ENCODE data around the gene ATG2B. TPM values are rescaled to one million over a fixed set of nuclear protein-coding genes. Genes with fewer than 3 reads are reported as not detected.
A peak's percentile ranks its signal among the peaks of the same experiment; 100 is the strongest.

ATG2B gene
- total RNA-seq, 5 donors from 2014 or later (not counting 1 experiment from before 2014, with no cell fraction given): 27.7 to 37.3 (median 31.5) TPM

GRCh38 chr14:96341323-96341722 lies 21.8 kb downstream of the ATG2B start:
- Mint-ChIP-seq H3K9me3 (no peaks in the 10 kb centered on the region), H3K4me3 (no peak overlapping the region), H3K27ac (no peak overlapping the region), H3K36me3 (peaks cover 43% of the 10 kb centered on the region), H3K4me1 (no peaks in the 10 kb centered on the region), H3K27me3 (no peaks in the 10 kb centered on the region)
- ATAC-seq (replicated peaks in 1 of 4): no peak
- ChIA-PET POLR2A (interaction anchor here in 1 of 2 donors (0.7 kb wide), 1 partner anchor 423 kb away, joined by 3 read pairs; no protein-coding TSS in a partner anchor), CTCF (interaction anchor here in 1 of 2 donors (0.6 kb wide), 1 partner anchor 1281 kb away, joined by 5 read pairs; no protein-coding TSS in a partner anchor)
- Histone ChIP-seq H3K4me1 (ENCODE audit: control insufficient read depth in 1 of 2, extremely low read depth in 1 of 2, insufficient read depth in 2 of 2, low read length in 2 of 2) (no peaks in the 10 kb centered on the region), H3K27ac (ENCODE audit: low read length) (no peak overlapping the region), H3K27me3 (replicated peaks in 1 of 2; ENCODE audit: control insufficient read depth in 2 of 2, extremely low read depth in 1 of 2, insufficient read depth in 2 of 2, low read length in 1 of 2) (no peaks in the 10 kb centered on the region), H3K36me3 (ENCODE audit: control insufficient read depth in 2 of 2, extremely low read depth in 1 of 2, insufficient read depth in 1 of 2, low read length in 1 of 2) (peaks cover 4 to 12% of the 10 kb centered on the region in 2 donors), H3K4me3 (ENCODE audit: control insufficient read depth in 1 of 2, extremely low read depth in 1 of 2, low read length in 1 of 2) (no peak overlapping the region), H3K9me3 (no peaks in the 10 kb centered on the region)
- no CpG with 5 or more reads among the region's 3 CpGs for WGBS (ENCODE audit: insufficient coverage)
- no peak for DNase-seq

- no peak overlapping the region for H3K4me3 ChIP-seq (ENCODE audit: control insufficient read depth in 1 of 2, extremely low read depth in 1 of 2, low read length in 1 of 2)
- no CpG with 5 or more reads among the region's 1 CpG for WGBS (ENCODE audit: insufficient coverage)
- H3K27me3 ChIP-seq (replicated peaks in 1 of 2; ENCODE audit: control insufficient read depth in 2 of 2, extremely low read depth in 1 of 2, insufficient read depth in 2 of 2, low read length in 1 of 2): no peaks in the 10 kb centered on the region
- H3K27ac ChIP-seq (ENCODE audit: low read length): no peak overlapping the region
- no peak overlapping the region for H3K27ac Mint-ChIP-seq
- no peaks in the 10 kb centered on the region for H3K27me3 Mint-ChIP-seq
- ATAC-seq (replicated peaks in 1 of 4) (no peak), DNase-seq (no peak)
- H3K36me3 Mint-ChIP-seq: peaks cover 48% of the 10 kb centered on the region
- no peaks in the 10 kb centered on the region for H3K9me3 ChIP-seq
- H3K36me3 ChIP-seq (ENCODE audit: control insufficient read depth in 2 of 2, extremely low read depth in 1 of 2, insufficient read depth in 1 of 2, low read length in 1 of 2): peaks cover 4 to 12% of the 10 kb centered on the region in 2 donors
- H3K4me3 Mint-ChIP-seq: no peak overlapping the region
- ChIA-PET CTCF (no interaction called here), POLR2A (no interaction called here)
- no peaks in the 10 kb centered on the region for H3K4me1 Mint-ChIP-seq
- no peaks in the 10 kb centered on the region for H3K9me3 Mint-ChIP-seq
- H3K4me1 ChIP-seq (ENCODE audit: control insufficient read depth in 1 of 2, extremely low read depth in 1 of 2, insufficient read depth in 2 of 2, low read length in 2 of 2): no peaks in the 10 kb centered on the region
These were observed 24.6 kb downstream of the ATG2B start for GRCh38 chr14:96338551-96338950.

DNA sequence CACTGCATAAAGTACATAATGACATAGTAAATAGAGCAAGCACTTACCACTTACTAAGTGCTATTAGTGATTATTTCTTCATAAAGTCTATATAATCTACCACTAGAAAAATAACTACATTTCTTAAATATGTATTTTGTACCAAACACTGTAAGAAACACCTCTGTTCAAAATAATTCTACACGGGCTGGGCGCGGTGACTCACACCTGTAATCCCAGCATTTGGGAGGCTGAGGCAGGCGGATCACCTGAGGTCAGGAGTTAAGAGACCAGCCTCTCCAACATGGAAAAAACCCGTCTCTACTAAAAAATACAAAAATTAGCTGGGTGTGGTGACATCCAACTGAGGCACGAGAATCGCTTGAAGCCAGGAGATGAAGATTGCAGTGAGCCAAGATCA lies 38.9 kb downstream of the ATG2B start:
- Histone ChIP-seq H3K4me1 (ENCODE audit: control insufficient read depth in 1 of 2, extremely low read depth in 1 of 2, insufficient read depth in 2 of 2, low read length in 2 of 2) (no peaks in the 10 kb centered on the region), H3K9me3 (no peaks in the 10 kb centered on the region), H3K27me3 (replicated peaks in 1 of 2; ENCODE audit: control insufficient read depth in 2 of 2, extremely low read depth in 1 of 2, insufficient read depth in 2 of 2, low read length in 1 of 2) (no peaks in the 10 kb centered on the region), H3K36me3 (ENCODE audit: control insufficient read depth in 2 of 2, extremely low read depth in 1 of 2, insufficient read depth in 1 of 2, low read length in 1 of 2) (peaks cover 6 to 45% of the 10 kb centered on the region in 2 donors), H3K4me3 (ENCODE audit: control insufficient read depth in 1 of 2, extremely low read depth in 1 of 2, low read length in 1 of 2) (no peak overlapping the region), H3K27ac (ENCODE audit: low read length) (no peak overlapping the region)
- H3K27me3 Mint-ChIP-seq: no peaks in the 10 kb centered on the region
- H3K27ac Mint-ChIP-seq: no peak overlapping the region
- ChIA-PET CTCF (no interaction called here), POLR2A (no interaction called here)
- no peaks in the 10 kb centered on the region for H3K4me1 Mint-ChIP-seq
- H3K9me3 Mint-ChIP-seq: no peaks in the 10 kb centered on the region
- peaks cover 38% of the 10 kb centered on the region for H3K36me3 Mint-ChIP-seq
- no peak overlapping the region for H3K4me3 Mint-ChIP-seq
- 88% methylated on average over 2 of the region's 7 CpGs for WGBS (ENCODE audit: insufficient coverage)
- DNase-seq (no peak), ATAC-seq (replicated peaks in 1 of 4) (no peak)

DNA sequence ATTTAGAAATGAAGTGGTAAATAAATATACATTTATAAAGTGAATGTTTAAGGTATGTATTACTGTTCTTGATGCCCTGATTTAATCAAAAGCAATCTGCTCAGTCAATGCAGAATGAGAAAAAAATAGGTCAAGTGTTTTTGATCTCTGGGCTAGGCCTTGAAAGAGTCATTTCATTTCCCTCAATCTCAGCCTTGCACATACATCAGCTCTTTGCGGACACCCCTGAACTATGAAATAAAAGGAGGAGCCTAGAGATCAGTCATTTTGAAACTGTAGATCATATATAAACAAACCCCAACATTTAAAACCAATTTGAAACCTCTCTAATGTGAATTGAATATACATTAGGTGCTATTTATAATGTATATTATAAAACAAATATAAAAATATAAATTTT lies 42.5 kb downstream of the ATG2B start:
- ChIA-PET CTCF (no interaction called here), POLR2A (no interaction called here)
- Mint-ChIP-seq H3K9me3 (no peaks in the 10 kb centered on the region), H3K36me3 (peaks cover 54% of the 10 kb centered on the region), H3K27me3 (no peaks in the 10 kb centered on the region), H3K4me3 (no peak overlapping the region), H3K27ac (peak overlapping the region in 1 of 2 donors; percentile 9), H3K4me1 (no peaks in the 10 kb centered on the region)
- WGBS (ENCODE audit: insufficient coverage): no CpG with 5 or more reads among the region's 1 CpG
- Histone ChIP-seq H3K36me3 (ENCODE audit: control insufficient read depth in 2 of 2, extremely low read depth in 1 of 2, insufficient read depth in 1 of 2, low read length in 1 of 2) (peaks cover 0 to 68% of the 10 kb centered on the region in 2 donors), H3K27ac (ENCODE audit: low read length) (no peak overlapping the region), H3K9me3 (no peaks in the 10 kb centered on the region), H3K27me3 (replicated peaks in 1 of 2; ENCODE audit: control insufficient read depth in 2 of 2, extremely low read depth in 1 of 2, insufficient read depth in 2 of 2, low read length in 1 of 2) (no peaks in the 10 kb centered on the region), H3K4me3 (ENCODE audit: control insufficient read depth in 1 of 2, extremely low read depth in 1 of 2, low read length in 1 of 2) (no peak overlapping the region), H3K4me1 (ENCODE audit: control insufficient read depth in 1 of 2, extremely low read depth in 1 of 2, insufficient read depth in 2 of 2, low read length in 2 of 2) (no peaks in the 10 kb centered on the region)
- DNase-seq: no peak
- no peak for ATAC-seq (replicated peaks in 1 of 4)

DNA sequence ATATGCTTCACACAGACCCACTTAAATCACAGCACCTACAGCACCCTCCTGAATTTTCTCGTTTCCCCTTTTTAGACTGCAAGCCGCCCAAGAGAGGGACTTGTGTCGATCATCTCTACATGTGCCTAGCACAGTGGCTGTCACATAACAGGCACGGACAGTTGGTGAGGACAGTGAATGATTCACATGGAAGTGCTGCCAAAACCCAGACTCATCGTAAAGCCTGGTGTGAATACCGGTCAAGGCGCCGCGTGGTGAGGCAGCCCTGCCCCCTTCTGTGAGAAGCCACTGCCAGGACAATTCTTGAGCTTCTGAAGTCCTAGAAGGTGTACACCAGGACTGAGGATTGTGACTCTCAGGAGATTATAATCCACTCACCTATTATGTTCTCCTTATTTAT lies 44.3 kb downstream of the ATG2B start:
- H3K27me3 Mint-ChIP-seq: no peaks in the 10 kb centered on the region
- Histone ChIP-seq H3K27me3 (replicated peaks in 1 of 2; ENCODE audit: control insufficient read depth in 2 of 2, extremely low read depth in 1 of 2, insufficient read depth in 2 of 2, low read length in 1 of 2) (no peaks in the 10 kb centered on the region), H3K4me1 (ENCODE audit: control insufficient read depth in 1 of 2, extremely low read depth in 1 of 2, insufficient read depth in 2 of 2, low read length in 2 of 2) (no peaks in the 10 kb centered on the region), H3K4me3 (ENCODE audit: control insufficient read depth in 1 of 2, extremely low read depth in 1 of 2, low read length in 1 of 2) (no peak overlapping the region), H3K36me3 (ENCODE audit: control insufficient read depth in 2 of 2, extremely low read depth in 1 of 2, insufficient read depth in 1 of 2, low read length in 1 of 2) (peaks cover 0 to 71% of the 10 kb centered on the region in 2 donors), H3K27ac (ENCODE audit: low read length) (no peak overlapping the region), H3K9me3 (no peaks in the 10 kb centered on the region)
- WGBS (ENCODE audit: insufficient coverage): 100% methylated on average over 8 of the region's 9 CpGs
- no peak for DNase-seq
- ChIA-PET CTCF (no interaction called here), POLR2A (no interaction called here)
- ATAC-seq (replicated peaks in 1 of 4): no peak
- peaks cover 60% of the 10 kb centered on the region for H3K36me3 Mint-ChIP-seq
- H3K4me1 Mint-ChIP-seq: no peaks in the 10 kb centered on the region
- H3K9me3 Mint-ChIP-seq: no peaks in the 10 kb centered on the region
- no peak overlapping the region for H3K27ac Mint-ChIP-seq
- no peak overlapping the region for H3K4me3 Mint-ChIP-seq

- Mint-ChIP-seq H3K4me3 (no peak overlapping the region), H3K36me3 (peaks cover 51% of the 10 kb centered on the region)
- no peak for ATAC-seq (replicated peaks in 1 of 4)
These were observed 47.1 kb downstream of the ATG2B start for GRCh38 chr14:96316087-96316486.

DNA sequence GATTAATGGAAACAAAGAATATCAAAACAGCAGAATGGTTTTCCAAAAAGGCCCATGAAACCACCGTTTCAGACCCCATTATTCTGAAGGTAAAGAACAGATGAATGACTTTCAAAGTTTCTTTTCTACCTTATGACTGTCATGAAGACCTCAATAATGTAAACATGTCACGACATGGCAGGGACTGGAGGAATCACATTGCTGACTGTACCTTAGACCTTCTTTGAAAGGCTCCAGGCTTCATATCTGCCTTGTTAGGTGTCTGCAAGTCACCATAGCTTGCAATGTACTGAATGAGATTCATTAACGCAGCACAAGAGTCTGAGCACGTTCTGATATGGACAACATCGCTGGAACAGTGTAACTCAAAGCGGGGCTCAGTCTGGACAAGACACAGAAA lies 52.2 kb downstream of the ATG2B start:
- no peak overlapping the region for H3K27ac Mint-ChIP-seq
- ChIA-PET CTCF (no interaction called here), POLR2A (no interaction called here)
- 100% methylated on average over 5 of the region's 6 CpGs for WGBS (ENCODE audit: insufficient coverage)
- H3K4me1 ChIP-seq (ENCODE audit: control insufficient read depth in 1 of 2, extremely low read depth in 1 of 2, insufficient read depth in 2 of 2, low read length in 2 of 2): no peaks in the 10 kb centered on the region
- H3K27me3 ChIP-seq (replicated peaks in 1 of 2; ENCODE audit: control insufficient read depth in 2 of 2, extremely low read depth in 1 of 2, insufficient read depth in 2 of 2, low read length in 1 of 2): no peaks in the 10 kb centered on the region
- no peak overlapping the region for H3K27ac ChIP-seq (ENCODE audit: low read length)
- no peak overlapping the region for H3K4me3 Mint-ChIP-seq
- DNase-seq (no peak), ATAC-seq (replicated peaks in 1 of 4) (no peak)
- H3K27me3 Mint-ChIP-seq: no peaks in the 10 kb centered on the region
- no peaks in the 10 kb centered on the region for H3K9me3 Mint-ChIP-seq
- H3K36me3 Mint-ChIP-seq: peaks cover 66% of the 10 kb centered on the region
- no peak overlapping the region for H3K4me3 ChIP-seq (ENCODE audit: control insufficient read depth in 1 of 2, extremely low read depth in 1 of 2, low read length in 1 of 2)
- peaks cover 10 to 67% of the 10 kb centered on the region in 2 donors for H3K36me3 ChIP-seq (ENCODE audit: control insufficient read depth in 2 of 2, extremely low read depth in 1 of 2, insufficient read depth in 1 of 2, low read length in 1 of 2)
- no peaks in the 10 kb centered on the region for H3K4me1 Mint-ChIP-seq
- H3K9me3 ChIP-seq: no peaks in the 10 kb centered on the region

More at GRCh38 chr14:96316087-96316486, 47.1 kb downstream of the ATG2B start:
- Histone ChIP-seq H3K36me3 (ENCODE audit: control insufficient read depth in 2 of 2, extremely low read depth in 1 of 2, insufficient read depth in 1 of 2, low read length in 1 of 2) (peaks cover 4 to 56% of the 10 kb centered on the region in 2 donors), H3K4me3 (ENCODE audit: control insufficient read depth in 1 of 2, extremely low read depth in 1 of 2, low read length in 1 of 2) (no peak overlapping the region), H3K9me3 (no peaks in the 10 kb centered on the region), H3K27ac (ENCODE audit: low read length) (no peak overlapping the region), H3K27me3 (replicated peaks in 1 of 2; ENCODE audit: control insufficient read depth in 2 of 2, extremely low read depth in 1 of 2, insufficient read depth in 2 of 2, low read length in 1 of 2) (no peaks in the 10 kb centered on the region), H3K4me1 (ENCODE audit: control insufficient read depth in 1 of 2, extremely low read depth in 1 of 2, insufficient read depth in 2 of 2, low read length in 2 of 2) (no peaks in the 10 kb centered on the region)
- H3K4me1 Mint-ChIP-seq: no peaks in the 10 kb centered on the region
- H3K27ac Mint-ChIP-seq: no peak overlapping the region
- CTCF ChIA-PET: no interaction called here
- no CpG with 5 or more reads among the region's 3 CpGs for WGBS (ENCODE audit: insufficient coverage)
- DNase-seq: no peak
- no peaks in the 10 kb centered on the region for H3K27me3 Mint-ChIP-seq
- no peaks in the 10 kb centered on the region for H3K9me3 Mint-ChIP-seq
- POLR2A ChIA-PET: no interaction called here

Data from T-cell (primary cell).